Astrocyte (in vitro differentiated cells and primary cell): ENCODE data around the gene RNASE12. TPM values are rescaled to one million over a fixed set of nuclear protein-coding genes. Genes with fewer than 3 reads are reported as not detected.

Experiments used
- DNase-seq: peaks from one replicate; pipeline ENCODE4 v3.0.0-alpha.2; 2010; ENCODE audit warnings: low read depth
- FAIRE-seq: peaks from 2 replicates; lab custom pipeline; 2011; peaks lifted over from hg19 to GRCh38; lab: Jason Lieb, UNC
- H2AFZ ChIP-seq: 2 replicates; pipeline ENCODE4 v1.6.0; 2012; ENCODE audit warnings: low read depth, low read length, inconsistent platforms
- H3K27ac ChIP-seq: 2 replicates; pipeline ENCODE4 v1.5.1; 2011; ENCODE audit warnings: low read depth, low read length, inconsistent platforms
- H3K27me3 ChIP-seq: 2 replicates; pipeline ENCODE4 v1.6.0; 2011; ENCODE audit warnings: low read length, inconsistent platforms; ENCODE audit not compliant: insufficient read depth
- H3K36me3 ChIP-seq: 2 replicates; pipeline ENCODE4 v1.5.1; 2011; ENCODE audit warnings: low read length, inconsistent platforms; ENCODE audit not compliant: insufficient read depth
- H3K4me1 ChIP-seq: 2 replicates; pipeline ENCODE4 v1.5.1; 2011; ENCODE audit warnings: low read length, inconsistent platforms; ENCODE audit not compliant: insufficient read depth
- H3K4me2 ChIP-seq: 2 replicates; pipeline ENCODE4 v1.6.0; 2012; ENCODE audit warnings: low read length, inconsistent platforms
- H3K4me3 ChIP-seq: 2 replicates; pipeline ENCODE4 v1.5.1; 2011; ENCODE audit warnings: low read depth, mild to moderate bottlenecking, low read length, inconsistent platforms; ENCODE audit not compliant: insufficient read depth
- H3K79me2 ChIP-seq: 2 replicates; pipeline ENCODE4 v1.6.0; 2012; ENCODE audit warnings: mild to moderate bottlenecking, low read length, inconsistent platforms; ENCODE audit not compliant: insufficient read depth
- H3K9ac ChIP-seq: 2 replicates; pipeline ENCODE4 v1.6.0; 2012; ENCODE audit warnings: mild to moderate bottlenecking, low read length, inconsistent platforms
- H3K9me3 ChIP-seq: 2 replicates; pipeline ENCODE4 v1.5.1; 2012; ENCODE audit warnings: low read depth, mild to moderate bottlenecking, low read length, inconsistent platforms; ENCODE audit not compliant: insufficient read depth
- H4K20me1 ChIP-seq: 2 replicates; pipeline ENCODE4 v1.6.0; 2012; ENCODE audit warnings: low read length, inconsistent platforms; ENCODE audit not compliant: insufficient read depth
- H3K27ac Mint-ChIP-seq: one replicate; pipeline ENCODE4 v1.8.0; 2021; ENCODE audit warnings: mild to moderate bottlenecking, mixed read lengths; ENCODE audit not compliant: unreplicated experiment
- H3K27me3 Mint-ChIP-seq: one replicate; pipeline ENCODE4 v1.8.0; 2021; ENCODE audit warnings: low read depth, mixed read lengths; ENCODE audit not compliant: unreplicated experiment
- H3K36me3 Mint-ChIP-seq: one replicate; pipeline ENCODE4 v1.8.0; 2021; ENCODE audit warnings: low read depth, mixed read lengths; ENCODE audit not compliant: unreplicated experiment
- H3K4me1 Mint-ChIP-seq: one replicate; pipeline ENCODE4 v1.8.0; 2021; ENCODE audit warnings: low read depth, mixed read lengths; ENCODE audit not compliant: unreplicated experiment
- H3K4me3 Mint-ChIP-seq: one replicate; pipeline ENCODE4 v1.8.0; 2021; ENCODE audit warnings: mild to moderate bottlenecking, moderate library complexity, mixed read lengths; ENCODE audit not compliant: unreplicated experiment
- H3K9me3 Mint-ChIP-seq: one replicate; pipeline ENCODE4 v1.8.0; 2021; ENCODE audit warnings: mild to moderate bottlenecking, mixed read lengths; ENCODE audit not compliant: unreplicated experiment
- CTCF ChIP-seq: IDR thresholded peaks from 2 replicates; pipeline ENCODE4 v1.5.1; 2011; ENCODE audit warnings: low read depth, mild to moderate bottlenecking, inconsistent platforms, low read length, moderate library complexity; ENCODE audit not compliant: insufficient read depth
- EZH2 ChIP-seq: IDR thresholded peaks from 2 replicates; pipeline ENCODE4 v1.6.1; 2012; ENCODE audit warnings: mild to moderate bottlenecking, low read length, inconsistent platforms; ENCODE audit not compliant: insufficient read depth
- total RNA-seq: library from RNA; stranded (reverse); gene quantifications from 2 replicates; pipeline ENCODE4 v1.2.1, GENCODE V29; 2021

RNASE12 gene
- total RNA-seq, 1 donor from 2014 or later, result not detected

- H2AFZ ChIP-seq, result no peak overlapping the region
- Mint-ChIP-seq H3K4me3 (no peak overlapping the region), H3K36me3 (no peaks in the 10 kb centered on the region), H3K9me3 (no peaks in the 10 kb centered on the region), H3K4me1 (no peaks in the 10 kb centered on the region), H3K27me3 (peaks cover 6% of the 10 kb centered on the region), H3K27ac (no peak overlapping the region)
- H3K9ac ChIP-seq, result no peak overlapping the region
- no peaks in the 10 kb centered on the region for H3K9me3 ChIP-seq
- H3K79me2 ChIP-seq, result no peaks in the 10 kb centered on the region
- DNase-seq (no peak), FAIRE-seq (no peak)
- no peak overlapping the region for H3K27ac ChIP-seq
- no peaks in the 10 kb centered on the region for H3K36me3 ChIP-seq
- no peak overlapping the region for H3K4me3 ChIP-seq
- H3K4me2 ChIP-seq, result no peak overlapping the region
- no peaks in the 10 kb centered on the region for H3K4me1 ChIP-seq
- H4K20me1 ChIP-seq, result peaks cover 2% of the 10 kb centered on the region
- no peaks in the 10 kb centered on the region for H3K27me3 ChIP-seq
- no peak for TF ChIP-seq EZH2
These were observed 16.4 kb upstream of the RNASE12 start for GRCh38 chr14:20607617-20608016.

GRCh38 chr14:20606902-20607242, 15.7 kb upstream of the RNASE12 start:
- no peaks in the 10 kb centered on the region for H3K4me1 Mint-ChIP-seq
- no peak for TF ChIP-seq EZH2
- Histone ChIP-seq H3K27ac (no peak overlapping the region), H3K4me1 (no peaks in the 10 kb centered on the region), H3K79me2 (no peaks in the 10 kb centered on the region), H3K27me3 (no peaks in the 10 kb centered on the region), H3K4me3 (no peak overlapping the region), H3K9me3 (no peaks in the 10 kb centered on the region), H2AFZ (no peak overlapping the region), H3K9ac (no peak overlapping the region), H4K20me1 (no peaks in the 10 kb centered on the region), H3K4me2 (no peak overlapping the region), H3K36me3 (no peaks in the 10 kb centered on the region)
- no peak overlapping the region for H3K27ac Mint-ChIP-seq
- H3K4me3 Mint-ChIP-seq, result no peak overlapping the region
- H3K36me3 Mint-ChIP-seq, result no peaks in the 10 kb centered on the region
- peaks cover 6% of the 10 kb centered on the region for H3K27me3 Mint-ChIP-seq
- FAIRE-seq, result no peak
- DNase-seq, result no peak
- no peaks in the 10 kb centered on the region for H3K9me3 Mint-ChIP-seq

DNA sequence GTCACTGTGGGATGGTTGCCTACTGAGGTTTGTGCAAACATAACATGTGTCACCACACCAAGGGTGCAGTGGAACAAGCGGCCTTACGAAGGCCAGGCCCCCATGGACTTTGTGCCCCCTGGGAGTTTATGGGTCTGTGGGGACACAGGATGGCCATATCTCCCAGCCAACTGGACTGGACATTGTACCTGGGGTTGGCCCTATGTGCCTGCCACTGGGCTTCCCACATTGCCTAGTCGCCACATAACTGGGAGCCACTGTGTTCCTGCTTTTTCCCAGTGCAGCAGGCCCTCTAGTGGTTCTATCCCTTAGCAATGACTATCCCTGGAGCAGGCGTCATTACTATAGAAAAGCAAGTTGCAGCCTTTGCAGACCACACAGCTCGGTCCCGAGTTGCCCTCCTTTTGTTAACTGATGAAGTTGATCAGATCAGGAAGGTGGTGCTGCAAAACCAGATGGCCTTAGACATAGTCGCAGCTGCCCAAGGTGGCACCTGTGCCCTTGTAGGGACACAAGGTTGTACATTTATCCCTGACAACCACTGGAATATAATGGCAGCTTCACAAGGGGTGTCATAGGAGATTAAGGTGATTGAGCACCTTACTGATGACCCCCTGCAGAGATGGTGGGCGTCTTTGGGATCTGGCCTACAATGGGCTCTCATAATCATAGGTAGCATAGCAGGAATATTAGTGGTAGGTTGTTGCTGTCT, 15.2 kb upstream of the RNASE12 start:
- H3K9ac ChIP-seq, result no peak overlapping the region
- no peaks in the 10 kb centered on the region for H3K4me1 ChIP-seq
- no peaks in the 10 kb centered on the region for H3K9me3 Mint-ChIP-seq
- no peak overlapping the region for H3K27ac Mint-ChIP-seq
- H3K79me2 ChIP-seq, result no peaks in the 10 kb centered on the region
- FAIRE-seq (no peak), DNase-seq (no peak)
- H3K9me3 ChIP-seq, result no peaks in the 10 kb centered on the region
- no peaks in the 10 kb centered on the region for H3K36me3 ChIP-seq
- no peaks in the 10 kb centered on the region for H4K20me1 ChIP-seq
- H3K4me1 Mint-ChIP-seq, result no peaks in the 10 kb centered on the region
- peaks cover 6% of the 10 kb centered on the region for H3K27me3 Mint-ChIP-seq
- TF ChIP-seq EZH2 (no peak), CTCF (peak; percentile 44)
- H3K27me3 ChIP-seq, result no peaks in the 10 kb centered on the region
- no peaks in the 10 kb centered on the region for H3K36me3 Mint-ChIP-seq
- no peak overlapping the region for H2AFZ ChIP-seq
- no peak overlapping the region for H3K27ac ChIP-seq
- H3K4me2 ChIP-seq, result no peak overlapping the region
- H3K4me3 Mint-ChIP-seq, result no peak overlapping the region
- no peak overlapping the region for H3K4me3 ChIP-seq
